ENCODE measurements around the gene SLC16A4.

GRCh38 chr1:110356379-110356778 is 34.4 kb downstream of the SLC16A4 start:
- TF ChIP-seq EZH2 (IDR thresholded peaks at IDR 0.05; ENCODE audit: low read depth, unreplicated experiment) (no peak), CTCF (conservative IDR thresholded peaks at IDR 0.05; ENCODE audit: low read depth in 2 of 2) (no peak), REST (IDR thresholded peaks at IDR 0.05; ENCODE audit: unreplicated experiment) (no peak), POLR2AphosphoS5 (IDR thresholded peaks at IDR 0.05; ENCODE audit: low read depth) (no peak), CREB1 (CRISPR knock-in tag; IDR thresholded peaks at IDR 0.05; ENCODE audit: low read depth) (no peak), EZH2phosphoT487 (IDR thresholded peaks at IDR 0.05; ENCODE audit: unreplicated experiment) (no peak), JUNB (IDR thresholded peaks at IDR 0.05; ENCODE audit: unreplicated experiment) (no peak), STAT1 (IDR thresholded peaks at IDR 0.05; ENCODE audit: unreplicated experiment) (no peak)

Data from GM23338 (cell line).